ENCODE data around the gene PIK3C2A.

DNA sequence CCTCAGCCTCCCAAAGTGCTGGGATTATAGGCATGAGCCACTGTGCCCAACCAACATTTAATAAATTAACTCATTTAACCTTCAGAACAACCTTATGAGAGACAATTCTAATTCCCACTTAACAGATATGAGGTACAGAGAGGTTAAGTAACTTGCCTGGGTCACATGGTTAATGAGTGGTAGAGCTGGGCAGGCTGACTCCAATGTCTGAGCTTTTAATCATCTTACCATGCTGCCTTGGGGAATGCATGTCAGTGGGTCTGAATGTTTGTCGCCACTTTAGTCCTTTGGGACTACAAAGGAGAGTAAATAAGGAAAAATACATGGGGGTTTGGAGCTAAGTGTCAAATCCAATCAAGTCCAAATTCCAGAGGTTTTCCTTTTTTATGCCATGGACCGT, 11.2 kb upstream of the PIK3C2A start:
- TF ChIP-seq, protein P1, sequence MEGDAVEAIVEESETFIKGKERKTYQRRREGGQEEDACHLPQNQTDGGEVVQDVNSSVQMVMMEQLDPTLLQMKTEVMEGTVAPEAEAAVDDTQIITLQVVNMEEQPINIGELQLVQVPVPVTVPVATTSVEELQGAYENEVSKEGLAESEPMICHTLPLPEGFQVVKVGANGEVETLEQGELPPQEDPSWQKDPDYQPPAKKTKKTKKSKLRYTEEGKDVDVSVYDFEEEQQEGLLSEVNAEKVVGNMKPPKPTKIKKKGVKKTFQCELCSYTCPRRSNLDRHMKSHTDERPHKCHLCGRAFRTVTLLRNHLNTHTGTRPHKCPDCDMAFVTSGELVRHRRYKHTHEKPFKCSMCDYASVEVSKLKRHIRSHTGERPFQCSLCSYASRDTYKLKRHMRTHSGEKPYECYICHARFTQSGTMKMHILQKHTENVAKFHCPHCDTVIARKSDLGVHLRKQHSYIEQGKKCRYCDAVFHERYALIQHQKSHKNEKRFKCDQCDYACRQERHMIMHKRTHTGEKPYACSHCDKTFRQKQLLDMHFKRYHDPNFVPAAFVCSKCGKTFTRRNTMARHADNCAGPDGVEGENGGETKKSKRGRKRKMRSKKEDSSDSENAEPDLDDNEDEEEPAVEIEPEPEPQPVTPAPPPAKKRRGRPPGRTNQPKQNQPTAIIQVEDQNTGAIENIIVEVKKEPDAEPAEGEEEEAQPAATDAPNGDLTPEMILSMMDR (IDR thresholded peaks at IDR 0.05; ENCODE audit: insufficient read depth, low read length, poor library complexity, severe bottlenecking), result no peak
- no peak for TF ChIP-seq EZH2phosphoT487 (conservative IDR thresholded peaks at IDR 0.05; ENCODE audit: low read length)
